Neural progenitor cell (in vitro differentiated cells): Measurements from ENCODE around the gene IDUA. TPM values are rescaled to one million over a fixed set of nuclear protein-coding genes. Genes with fewer than 3 reads are reported as not detected.

Experiments used
- DNase-seq: peaks from one replicate; pipeline ENCODE4 v3.0.0-alpha.2; 2016; ENCODE audit warnings: low spot score
- H2AFZ ChIP-seq: fragments of 200-600 bp; sonication (generic); replicated peaks from 2 replicates; pipeline ENCODE4 v1.6.1; 2016; ENCODE audit warnings: antibody characterized with exemption
- H3F3A ChIP-seq: fragments of 200-600 bp; sonication (generic); 2 replicates; pipeline ENCODE4 v1.6.1; 2016; ENCODE audit warnings: antibody characterized with exemption, low read depth
- H3K27ac ChIP-seq: fragments of 200-600 bp; sonication (generic); 2 replicates; pipeline ENCODE4 v1.5.1; 2016; ENCODE audit warnings: mild to moderate bottlenecking
- H3K27me3 ChIP-seq: fragments of 200-600 bp; sonication (generic); 2 replicates; pipeline ENCODE4 v1.6.1; 2016; ENCODE audit warnings: mild to moderate bottlenecking, moderate library complexity
- H3K36me3 ChIP-seq: fragments of 200-600 bp; sonication (generic); 2 replicates; pipeline ENCODE4 v1.5.1; 2016
- H3K4me1 ChIP-seq: fragments of 200-600 bp; sonication (generic); 2 replicates; pipeline ENCODE4 v1.6.1; 2016; ENCODE audit warnings: mixed run types
- H3K4me2 ChIP-seq: fragments of 200-600 bp; sonication (generic); 2 replicates; pipeline ENCODE4 v1.6.1; 2016
- H3K4me3 ChIP-seq: fragments of 200-600 bp; sonication (generic); 2 replicates; pipeline ENCODE4 v1.5.1; 2016
- H3K79me2 ChIP-seq: fragments of 200-600 bp; sonication (generic); 2 replicates; pipeline ENCODE4 v1.6.1; 2016; ENCODE audit warnings: low read depth
- H3K9ac ChIP-seq: fragments of 200-600 bp; sonication (generic); 2 replicates; pipeline ENCODE4 v1.6.1; 2016
- H3K9me3 ChIP-seq: fragments of 200-600 bp; sonication (generic); 2 replicates; pipeline ENCODE4 v1.5.1; 2016; ENCODE audit warnings: low read depth
- H4K20me1 ChIP-seq: fragments of 200-600 bp; sonication (generic); 2 replicates; pipeline ENCODE4 v1.6.1; 2016; ENCODE audit warnings: low read depth
- H3K27ac Mint-ChIP-seq: 3 replicates; pipeline ENCODE4 v1.8.0; 2021; ENCODE audit warnings: mixed read lengths
- H3K27me3 Mint-ChIP-seq: 2 replicates; pipeline ENCODE4 v1.8.0; 2022; ENCODE audit warnings: low read depth, mild to moderate bottlenecking, inconsistent platforms, moderate library complexity, mixed read lengths; ENCODE audit not compliant: insufficient read depth
- H3K36me3 Mint-ChIP-seq: 3 replicates; pipeline ENCODE4 v1.8.0; 2021; ENCODE audit warnings: mixed read lengths
- H3K4me1 Mint-ChIP-seq: 3 replicates; pipeline ENCODE4 v1.8.0; 2021; ENCODE audit warnings: mixed read lengths
- H3K4me3 Mint-ChIP-seq: 3 replicates; pipeline ENCODE4 v1.8.0; 2021; ENCODE audit warnings: mild to moderate bottlenecking, moderate library complexity, mixed read lengths
- H3K9me3 Mint-ChIP-seq: 3 replicates; pipeline ENCODE4 v1.8.0; 2020; ENCODE audit warnings: mixed read lengths
- CTCF ChIP-seq: fragments of 200-600 bp; sonication (generic); IDR thresholded peaks from 2 replicates; pipeline ENCODE4 v1.5.1; 2017; ENCODE audit warnings: antibody characterized with exemption, mild to moderate bottlenecking
- EZH2 ChIP-seq: fragments of 200-600 bp; sonication (generic); IDR thresholded peaks from 2 replicates; pipeline ENCODE4 v1.6.1; 2017; ENCODE audit warnings: antibody characterized with exemption, mild to moderate bottlenecking, moderate library complexity
- EZH2phosphoT487 ChIP-seq: fragments of 200-600 bp; sonication (generic); IDR thresholded peaks from 2 replicates; pipeline ENCODE4 v1.6.1; 2017; ENCODE audit warnings: antibody characterized with exemption
- total RNA-seq: library from RNA; depleted of rRNA; stranded (reverse); fragments of >200 nt; gene quantifications from 2 replicates; pipeline ENCODE4 v1.2.3, GENCODE V29; 2015; ENCODE audit warnings: low replicate concordance

Gene IDUA
- total RNA-seq, 1 donor from 2014 or later, result 0.47 TPM

- Mint-ChIP-seq H3K27ac (peak overlapping the region; percentile 86), H3K36me3 (peaks cover 2% of the 10 kb centered on the region), H3K9me3 (peaks cover 5% of the 10 kb centered on the region), H3K27me3 (peaks cover 22% of the 10 kb centered on the region), H3K4me3 (peak overlapping the region; percentile 67), H3K4me1 (peaks cover 45% of the 10 kb centered on the region)
- no peak overlapping the region for H3K27ac ChIP-seq
- no peak overlapping the region for H3K4me3 ChIP-seq
- no peak for DNase-seq
- H3K36me3 ChIP-seq, result no peaks in the 10 kb centered on the region
- no peak overlapping the region for H3K9ac ChIP-seq
- peaks cover 30% of the 10 kb centered on the region for H3K4me1 ChIP-seq
- H3K9me3 ChIP-seq, result no peaks in the 10 kb centered on the region
- peaks cover 34% of the 10 kb centered on the region for H3K27me3 ChIP-seq
- peaks cover 24% of the 10 kb centered on the region for H3F3A ChIP-seq
- H4K20me1 ChIP-seq, result no peaks in the 10 kb centered on the region
- peak overlapping the region; percentile 71 for H3K4me2 ChIP-seq
- no peaks in the 10 kb centered on the region for H3K79me2 ChIP-seq
- TF ChIP-seq CTCF, result no peak
- H2AFZ ChIP-seq, result peak overlapping the region; percentile 75
These were observed 55.1 kb downstream of the IDUA start for GRCh38 chr4:1041936-1042330.

- Mint-ChIP-seq H3K4me1 (peaks cover 45% of the 10 kb centered on the region), H3K9me3 (peaks cover 5% of the 10 kb centered on the region), H3K27me3 (peaks cover 25% of the 10 kb centered on the region), H3K4me3 (no peak overlapping the region), H3K36me3 (peaks cover 2% of the 10 kb centered on the region), H3K27ac (no peak overlapping the region)
- Histone ChIP-seq H3K36me3 (no peaks in the 10 kb centered on the region), H3K9ac (no peak overlapping the region), H3K4me2 (no peak overlapping the region), H3K79me2 (no peaks in the 10 kb centered on the region), H3F3A (peaks cover 27% of the 10 kb centered on the region), H3K27me3 (peaks cover 40% of the 10 kb centered on the region), H2AFZ (no peak overlapping the region), H3K9me3 (no peaks in the 10 kb centered on the region), H4K20me1 (no peaks in the 10 kb centered on the region), H3K4me1 (peaks cover 27% of the 10 kb centered on the region), H3K27ac (no peak overlapping the region), H3K4me3 (no peak overlapping the region)
- no peak for DNase-seq
- TF ChIP-seq EZH2phosphoT487 (no peak), CTCF (no peak), EZH2 (no peak)
These were observed 55.7 kb downstream of the IDUA start for GRCh38 chr4:1042352-1043055.

GRCh38 chr4:1043162-1043561 lies 56.3 kb downstream of the IDUA start:
- Mint-ChIP-seq H3K27me3 (peaks cover 31% of the 10 kb centered on the region), H3K4me1 (peaks cover 43% of the 10 kb centered on the region), H3K4me3 (peak overlapping the region; percentile 47), H3K27ac (peak overlapping the region; percentile 78), H3K9me3 (peaks cover 5% of the 10 kb centered on the region), H3K36me3 (peaks cover 2% of the 10 kb centered on the region)
- DNase-seq, result no peak
- Histone ChIP-seq H3K27ac (no peak overlapping the region), H3K9me3 (no peaks in the 10 kb centered on the region), H3K4me2 (no peak overlapping the region), H3K9ac (no peak overlapping the region), H3K79me2 (no peaks in the 10 kb centered on the region), H3K4me3 (no peak overlapping the region), H3K36me3 (no peaks in the 10 kb centered on the region), H3K4me1 (peaks cover 27% of the 10 kb centered on the region), H3F3A (peaks cover 27% of the 10 kb centered on the region), H3K27me3 (peaks cover 46% of the 10 kb centered on the region), H4K20me1 (no peaks in the 10 kb centered on the region), H2AFZ (no peak overlapping the region)
- TF ChIP-seq EZH2phosphoT487, result no peak
- no peak for TF ChIP-seq EZH2
- TF ChIP-seq CTCF, result no peak
